ENCODE measurements around the gene RNF186.
A peak's percentile ranks its signal among the peaks of the same experiment; 100 is the strongest.

RNF186 gene

GRCh38 chr1:19764848-19765247, 50.2 kb downstream of the RNF186 start:
- no peak overlapping the region for H3K4me3 ChIP-seq (ENCODE audit: low read depth, low read length)
- TF ChIP-seq CTCF (conservative IDR thresholded peaks at IDR 0.05; ENCODE audit: low read depth, low read length): no peak
- DNase-seq (ENCODE audit: low read depth): peak; percentile 98

Data from choroid plexus epithelial cell (primary cell).